Renal cortex interstitium (tissue), 15 donors: ENCODE measurements around the gene LILRB3. TPM values are rescaled to one million over a fixed set of nuclear protein-coding genes. Genes with fewer than 3 reads are reported as not detected.
"Not testable (repeated sequence)": the region's sequence is repeated elsewhere in the genome, so short reads cannot be mapped to it uniquely, and the experiment has no call there.

Experiments
- DNase-seq, 11 donors: peaks; one replicate each; pipeline ENCODE4 v3.0.0-alpha.2; 2013; ENCODE audit warnings: low read depth in 9 of 11, low spot score in 4 of 11; ENCODE audit errors: extremely low read depth in 1 of 11
- long read RNA-seq, 16 experiments: transcript quantifications; one replicate each; lab custom pipeline, GENCODE V29; 2026
- polyA plus RNA-seq, 3 donors: library from polyadenylated mRNA; unstranded; fragments of 120-200 nt; gene quantifications; one replicate each; pipeline ENCODE4 v1.2.1, GENCODE V29; 2013; ENCODE audit not compliant: insufficient read length in 3 of 3

Gene LILRB3
- 1 to 10 TPM; 1.0 to 3.8 (median 1.5) TPM for polyA plus RNA-seq
- long read RNA-seq, donor 1: 0 reads
- long read RNA-seq, donor 2: 0 reads
- long read RNA-seq, donor 3: 0 reads
- long read RNA-seq, donor 4, partial matches to known transcripts: 0 of 1 reads
- long read RNA-seq, donor 4, other reads (novel, unspliced or antisense): 0 of 1 reads
- long read RNA-seq, donor 5: 0 reads
- long read RNA-seq, donor 6: 0 reads
- long read RNA-seq, donor 7: 0 reads
- long read RNA-seq, donor 8: 0 reads
- long read RNA-seq, donor 9: 0 reads
- long read RNA-seq, donor 10: 0 reads
- long read RNA-seq, donor 11: 0 reads
- long read RNA-seq, donor 12: 0 reads
- long read RNA-seq, donor 13: 0 reads
- long read RNA-seq, donor 14: 0 reads
- long read RNA-seq, donor 15: 0 reads
- long read RNA-seq, donor 16: 0 reads

GRCh38 chr19:54222474-54223276, at the start of gene LILRB3:
Gene LILRB3 (minus strand): TSS chr19:54223007. CDS start chr19:54222976, 31 bp downstream.
- DNase-seq: not testable (repeated sequence)

GRCh38 chr19:54272181-54272580, 49.4 kb upstream of the LILRB3 start:
- not testable (repeated sequence) for DNase-seq

- DNase-seq: not testable (repeated sequence)
Measured at GRCh38 chr19:54271587-54271986, 48.8 kb upstream of the LILRB3 start.

- DNase-seq: no peak
Measured at GRCh38 chr19:54271106-54271505, 48.3 kb upstream of the LILRB3 start.

GRCh38 chr19:54268936-54269335, 46.1 kb upstream of the LILRB3 start:
- DNase-seq: no peak

- DNase-seq: peak; percentile 68 to 88 (median 81)
Measured at GRCh38 chr19:54266133-54266532, 43.3 kb upstream of the LILRB3 start.

GRCh38 chr19:54262470-54262869, 39.7 kb upstream of the LILRB3 start:
- DNase-seq: no peak

- DNase-seq: no peak
Measured at GRCh38 chr19:54262066-54262465, 39.3 kb upstream of the LILRB3 start.

- no peak for DNase-seq
Measured at GRCh38 chr19:54257116-54257480, 34.3 kb upstream of the LILRB3 start, which contains the start of gene LILRB5. Gene LILRB5 (minus strand): TSS chr19:54257273. CDS start chr19:54257193, 80 bp downstream.

- no peak for DNase-seq
Measured at GRCh38 chr19:54256250-54257115, 33.7 kb upstream of the LILRB3 start.

GRCh38 chr19:54255105-54255775, 32.4 kb upstream of the LILRB3 start:
- DNase-seq: no peak

GRCh38 chr19:54254195-54254906, 31.5 kb upstream of the LILRB3 start:
- DNase-seq: no peak

GRCh38 chr19:54253331-54254194, 30.8 kb upstream of the LILRB3 start:
- DNase-seq: no peak

GRCh38 chr19:54252845-54253244, 30.0 kb upstream of the LILRB3 start:
- DNase-seq: no peak

GRCh38 chr19:54252243-54252642, 29.4 kb upstream of the LILRB3 start:
- no peak for DNase-seq

GRCh38 chr19:54248016-54248601, 25.3 kb upstream of the LILRB3 start:
- no peak for DNase-seq
